Psoas muscle (tissue), 8 donors: ENCODE data around the gene NYNRIN. TPM values are rescaled to one million over a fixed set of nuclear protein-coding genes. Genes with fewer than 3 reads are reported as not detected.

Source experiments
- ATAC-seq, 4 donors: fragments of 200-7000 bp; cut with Tn5 transposase; one replicate each; pipeline ENCODE4 v1.9.1; 2020; ENCODE audit warnings: moderate library complexity in 3 of 4, mild to moderate bottlenecking in 2 of 4
- DNase-seq, 2 donors: peaks; one replicate each; pipeline ENCODE4 v3.0.0-alpha.2; 2020
- H3K27ac ChIP-seq: fragments of 200-600 bp; one replicate; pipeline ENCODE4 v1.8.0; 2022
- H3K27me3 ChIP-seq, 3 donors: fragments of 200-600 bp in 1 of 3; one replicate each; pipeline versions ENCODE4 v1.6.1 to v1.8.0; 2013 to 2022; ENCODE audit warnings: low read length in 2 of 3, mild to moderate bottlenecking in 2 of 3, moderate library complexity in 1 of 3; ENCODE audit not compliant: insufficient read depth in 3 of 3
- H3K36me3 ChIP-seq, 2 donors: fragments of 200-600 bp in 1 of 2; one replicate each; pipeline versions ENCODE4 v1.6.1 to v1.8.0; 2013 to 2022; ENCODE audit warnings: low read depth in 1 of 2, mild to moderate bottlenecking in 1 of 2, moderate library complexity in 1 of 2; ENCODE audit not compliant: insufficient read depth in 1 of 2
- H3K4me1 ChIP-seq: fragments of 200-600 bp; one replicate; pipeline ENCODE4 v1.8.0; 2022
- H3K4me3 ChIP-seq: fragments of 200-600 bp; one replicate; pipeline ENCODE4 v1.8.0; 2022; ENCODE audit warnings: mild to moderate bottlenecking
- H3K9me3 ChIP-seq: fragments of 200-600 bp; one replicate; pipeline ENCODE4 v1.8.0; 2022
- WGBS, 3 donors: extraction: QIAGEN DNeasy Blood & Tissue Kit; methylation state at CpG; one replicate each; pipeline versions ENCODE4 v1.1.6 to v1.1.7; 2013; 5-methylcytosine and 5-hydroxymethylcytosine counted together
- intact Hi-C, 2 donors: fragments of 100-400 bp; cut with DNase I; formaldehyde crosslinking; loops; one replicate each; pipeline versions ENCODE4 v1.11.0 to v1.14.2; 2022
- polyA plus RNA-seq, 3 donors: library from polyadenylated mRNA; stranded (reverse); fragments of 200-250 nt; gene quantifications; one replicate each; pipeline ENCODE4 v1.2.3, GENCODE V29; 2013
- total RNA-seq, 4 donors: library from RNA; stranded (reverse); fragmentation: NEBNext Ultra II Directional in 2 of 4; extraction: Animal tissue kit (Norgen Biotek cat#: 25700) in 2 of 4; gene quantifications; one replicate each; pipeline versions ENCODE4 v1.2.1 to v1.2.4, GENCODE V29; 2021 to 2023
- TF ChIP-seq, protein P1 (sequence below): fragments of 200-600 bp; IDR thresholded peaks from one replicate; pipeline ENCODE4 v1.8.0; 2022; ENCODE audit warnings: antibody characterized with exemption
- donor health status: healthy with polysubstance abuse.
- donor health status: DM: no; HTN: no; CAD: no; lungs with moderate emphysema.
- donor health status: Bipolar disorder and iron deficiency.
- donor health status: healthy.
- donor health status: DM: yes; HTN: yes; CAD: no.
- donor health status: DM: no; HTN: no; CAD: no.
- donor health status: DM: no; HTN: no; CAD: no.
- donor health status: DM: yes; HTN: yes; CAD: no.

The NYNRIN gene
- total and polyA plus RNA-seq, 7 donors = 1.1 to 8.0 (median 2.1) TPM

DNA sequence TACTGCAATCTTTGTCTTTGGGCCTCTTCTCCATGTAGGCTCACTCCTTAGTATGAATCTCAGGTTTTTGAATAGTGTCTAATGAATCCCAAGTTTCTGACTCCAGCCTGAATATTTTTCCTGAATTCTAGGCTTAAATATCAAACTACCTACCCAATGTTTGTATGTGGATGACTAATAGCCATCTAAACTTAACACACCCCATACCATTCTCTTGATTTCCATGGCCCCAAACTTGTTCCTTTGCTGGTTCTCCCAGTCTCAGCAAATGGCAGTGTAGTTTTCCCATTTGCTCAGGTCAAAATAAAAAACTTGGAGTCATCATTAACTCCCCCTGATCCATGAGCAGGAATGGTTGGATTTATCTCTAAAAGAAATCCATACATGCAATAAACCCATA lies 62.5 kb downstream of the NYNRIN start:
- H3K36me3 ChIP-seq = no peaks in the 10 kb centered on the region
- TF ChIP-seq, protein P1, sequence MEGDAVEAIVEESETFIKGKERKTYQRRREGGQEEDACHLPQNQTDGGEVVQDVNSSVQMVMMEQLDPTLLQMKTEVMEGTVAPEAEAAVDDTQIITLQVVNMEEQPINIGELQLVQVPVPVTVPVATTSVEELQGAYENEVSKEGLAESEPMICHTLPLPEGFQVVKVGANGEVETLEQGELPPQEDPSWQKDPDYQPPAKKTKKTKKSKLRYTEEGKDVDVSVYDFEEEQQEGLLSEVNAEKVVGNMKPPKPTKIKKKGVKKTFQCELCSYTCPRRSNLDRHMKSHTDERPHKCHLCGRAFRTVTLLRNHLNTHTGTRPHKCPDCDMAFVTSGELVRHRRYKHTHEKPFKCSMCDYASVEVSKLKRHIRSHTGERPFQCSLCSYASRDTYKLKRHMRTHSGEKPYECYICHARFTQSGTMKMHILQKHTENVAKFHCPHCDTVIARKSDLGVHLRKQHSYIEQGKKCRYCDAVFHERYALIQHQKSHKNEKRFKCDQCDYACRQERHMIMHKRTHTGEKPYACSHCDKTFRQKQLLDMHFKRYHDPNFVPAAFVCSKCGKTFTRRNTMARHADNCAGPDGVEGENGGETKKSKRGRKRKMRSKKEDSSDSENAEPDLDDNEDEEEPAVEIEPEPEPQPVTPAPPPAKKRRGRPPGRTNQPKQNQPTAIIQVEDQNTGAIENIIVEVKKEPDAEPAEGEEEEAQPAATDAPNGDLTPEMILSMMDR = no peak
- H3K9me3 ChIP-seq = peaks cover 5% of the 10 kb centered on the region
- H3K4me1 ChIP-seq = no peaks in the 10 kb centered on the region
- DNase-seq (no peak), ATAC-seq (no peak)
- no peak overlapping the region for H3K4me3 ChIP-seq
- peaks cover 0 to 1% (median 0%) of the 10 kb centered on the region in 3 donors for H3K27me3 ChIP-seq
- H3K27ac ChIP-seq = no peak overlapping the region
- intact Hi-C loops = no loop called here

DNA sequence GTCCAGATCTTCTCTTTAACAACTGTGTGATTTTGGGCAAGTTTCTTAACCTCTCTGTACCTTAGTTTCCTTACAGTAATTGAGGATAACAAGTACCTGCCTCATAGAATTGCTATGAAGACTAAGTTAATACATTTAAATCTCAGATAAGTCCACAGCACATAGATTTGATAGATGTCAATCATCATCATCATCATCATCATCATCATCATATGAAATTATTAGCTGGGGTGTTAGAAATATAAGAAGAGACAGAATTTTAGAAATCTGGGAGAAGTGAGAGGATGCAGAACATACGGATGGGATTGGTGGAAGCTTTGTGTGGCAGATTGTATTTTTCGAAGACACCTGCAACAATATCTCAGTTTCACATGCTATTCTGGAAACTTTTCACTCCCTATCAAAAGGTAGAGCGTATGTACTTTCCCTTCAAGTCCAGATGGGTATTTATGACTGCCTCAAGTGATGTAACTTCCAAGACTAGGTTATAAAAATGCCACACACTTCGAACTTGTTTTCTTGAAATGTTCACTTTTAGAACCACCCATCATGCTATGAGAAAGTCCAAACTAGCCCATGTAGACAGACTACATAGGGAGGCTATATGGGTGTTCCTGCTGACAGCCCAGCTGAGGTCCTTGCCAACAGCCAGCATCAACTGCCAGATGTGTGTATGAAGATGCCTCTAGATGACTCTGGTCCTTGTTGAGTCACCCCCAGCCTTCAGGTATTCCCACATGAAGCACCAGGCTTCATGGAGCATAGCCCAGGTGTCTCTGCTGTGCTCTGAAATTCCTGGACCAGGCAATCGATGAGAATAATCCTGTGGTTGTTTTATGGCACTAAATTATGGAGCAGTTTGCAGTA lies 64.4 kb downstream of the NYNRIN start:
- intact Hi-C loops = no loop called here
- WGBS, 3 donors = 30 to 79% (median 36%) methylated on average over 3 to 5 of the region's 5 CpGs
- Histone ChIP-seq H3K4me1 (no peaks in the 10 kb centered on the region), H3K9me3 (no peaks in the 10 kb centered on the region), H3K36me3 (no peaks in the 10 kb centered on the region), H3K4me3 (no peak overlapping the region), H3K27me3 (no peaks in the 10 kb centered on the region), H3K27ac (no peak overlapping the region)
- ATAC-seq (no peak), DNase-seq (no peak)
- TF ChIP-seq, protein P1 = no peak

DNA sequence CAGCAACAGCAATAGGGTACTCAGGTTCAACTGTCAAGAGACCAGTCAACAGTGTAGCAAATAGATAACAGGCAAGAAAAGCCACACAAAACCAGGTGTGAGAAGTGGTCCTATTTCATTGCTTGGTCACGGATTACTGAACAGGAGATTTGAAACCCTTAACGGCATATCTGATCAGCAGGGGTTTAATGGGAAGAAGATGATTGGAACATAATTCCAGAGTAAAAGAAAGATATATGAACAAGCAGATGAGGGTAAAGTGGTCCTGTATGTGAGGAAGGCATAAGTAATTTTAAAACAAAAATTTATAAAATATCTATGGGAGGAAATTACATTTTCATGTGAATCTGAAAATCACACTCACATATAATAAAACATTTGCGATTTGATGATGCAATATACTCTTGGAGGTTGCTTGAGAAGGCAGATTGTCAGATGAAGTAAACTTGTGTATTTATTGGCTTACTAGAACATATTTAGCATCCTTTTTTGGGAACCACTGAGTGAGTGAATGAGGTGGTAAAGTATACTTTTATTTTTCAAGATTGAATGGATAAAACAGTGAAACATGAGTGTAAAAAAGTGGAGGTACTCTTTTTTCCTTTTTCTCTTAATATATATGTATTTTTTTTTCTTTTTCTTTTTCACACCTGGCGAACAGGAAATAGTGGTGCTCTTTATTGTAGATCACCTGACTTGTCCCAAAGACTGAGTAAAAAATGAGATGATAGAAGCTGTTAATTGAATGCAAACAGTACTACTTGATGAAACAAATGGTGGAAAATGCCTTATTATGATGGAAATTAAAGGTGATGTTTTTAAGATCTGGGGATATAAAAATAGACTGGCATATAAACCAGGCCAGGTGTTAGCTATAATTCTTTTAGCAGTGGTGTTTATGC lies 65.3 kb downstream of the NYNRIN start:
- intact Hi-C loops = no loop called here

DNA sequence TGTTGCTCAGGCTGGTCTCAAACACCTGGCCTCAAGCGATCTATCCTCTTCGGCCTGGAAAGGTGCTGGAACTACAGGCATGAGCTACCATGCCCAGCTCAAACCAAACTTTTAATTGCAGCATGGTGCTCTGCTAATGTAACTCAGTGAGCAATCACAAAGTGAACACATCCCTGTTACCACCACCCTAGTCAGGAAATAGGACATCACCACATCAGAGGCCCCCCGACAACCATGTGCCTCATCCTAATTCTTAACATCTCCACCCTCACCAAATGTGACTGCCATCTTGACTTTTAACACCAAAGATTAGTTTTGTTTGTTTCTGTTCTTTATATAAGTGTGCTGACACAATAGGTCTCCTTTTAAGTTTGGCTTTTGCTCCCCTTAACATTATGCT lies 66.6 kb downstream of the NYNRIN start:
- Histone ChIP-seq H3K27ac (no peak overlapping the region), H3K4me3 (no peak overlapping the region), H3K9me3 (no peaks in the 10 kb centered on the region), H3K27me3 (no peaks in the 10 kb centered on the region), H3K4me1 (no peaks in the 10 kb centered on the region), H3K36me3 (no peaks in the 10 kb centered on the region)
- ATAC-seq = no peak
- no peak for DNase-seq
- 95 to 99% (median 99%) methylated on average over 3 of the region's 3 CpGs for WGBS, 3 donors
- intact Hi-C loops = no loop called here
- TF ChIP-seq, protein P1 = no peak

More for the DNA sequence above, 65.3 kb downstream of the NYNRIN start:
- 39 to 56% (median 41%) methylated on average over 4 of the region's 4 CpGs for WGBS, 3 donors
- DNase-seq (no peak), ATAC-seq (no peak)
- Histone ChIP-seq H3K27me3 (no peaks in the 10 kb centered on the region), H3K9me3 (no peaks in the 10 kb centered on the region), H3K36me3 (no peaks in the 10 kb centered on the region), H3K27ac (no peak overlapping the region), H3K4me3 (no peak overlapping the region), H3K4me1 (no peaks in the 10 kb centered on the region)
- TF ChIP-seq, protein P1 = no peak
